HepG2 (cell line): Measurements from ENCODE around the gene TEX261. TPM values are rescaled to one million over a fixed set of nuclear protein-coding genes. Genes with fewer than 3 reads are reported as not detected.
A peak's percentile ranks its signal among the peaks of the same experiment; 100 is the strongest.

Experiments used
- CREB1 ChIP-seq, 2 experiments: fragments of 450-650 bp in 1 of 2; IDR thresholded peaks; 2 replicates each; pipeline ENCODE4 v1.6.1; 2016 to 2017; ENCODE audit warnings: control low read depth in 1 of 2, mild to moderate bottlenecking in 1 of 2, missing compliant biosample characterization in 1 of 2, missing genetic modification characterization in 1 of 2
- FLYWCH1 ChIP-seq: sonication (generic); formaldehyde crosslinking; IDR thresholded peaks from 2 replicates; pipeline ENCODE4 v1.8.1; 2023; ENCODE audit warnings: mild to moderate bottlenecking, missing genetic modification reagents
- GFI1 ChIP-seq: sonication (generic); formaldehyde crosslinking; IDR thresholded peaks from 2 replicates; pipeline ENCODE4 v1.5.0; 2020; ENCODE audit warnings: missing genetic modification reagents, mild to moderate bottlenecking, borderline replicate concordance
- MEIS2 ChIP-seq: sonication (generic); formaldehyde crosslinking; IDR thresholded peaks from 2 replicates; pipeline ENCODE4 v1.9.0; 2021; ENCODE audit warnings: mild to moderate bottlenecking, missing genetic modification reagents
- NBN ChIP-seq: fragments of 450-650 bp; conservative IDR thresholded peaks from 2 replicates; pipeline ENCODE4 v1.6.1; 2017
- PHF5A ChIP-seq: IDR thresholded peaks from one replicate; pipeline ENCODE4 v1.6.1; 2018; ENCODE audit warnings: low read depth, missing genetic modification reagents; ENCODE audit not compliant: unreplicated experiment
- RBFOX2 ChIP-seq: fragments of 200-400 bp; formaldehyde crosslinking; IDR thresholded peaks from 2 replicates; pipeline ENCODE4 v1.6.1; 2017; ENCODE audit warnings: low read depth, mild to moderate bottlenecking, low read length
- SP4 ChIP-seq: sonication (generic); formaldehyde crosslinking; IDR thresholded peaks from 2 replicates; pipeline ENCODE4 v1.8.1; 2023; ENCODE audit warnings: mild to moderate bottlenecking, missing genetic modification reagents
- ZBTB49 ChIP-seq: sonication (generic); formaldehyde crosslinking; IDR thresholded peaks from 2 replicates; pipeline ENCODE4 v1.4.0; 2020; ENCODE audit warnings: missing genetic modification reagents, borderline replicate concordance
- ZFP41 ChIP-seq: sonication (generic); formaldehyde crosslinking; IDR thresholded peaks from 2 replicates; pipeline ENCODE4 v1.4.0; 2020; ENCODE audit warnings: mild to moderate bottlenecking, missing genetic modification reagents, borderline replicate concordance
- ZNF276 ChIP-seq: sonication (generic); formaldehyde crosslinking; IDR thresholded peaks from 2 replicates; pipeline ENCODE4 v1.4.0; 2020; ENCODE audit warnings: mild to moderate bottlenecking, low read depth, missing genetic modification reagents
- ZNF430 ChIP-seq: sonication (generic); formaldehyde crosslinking; IDR thresholded peaks from 2 replicates; pipeline ENCODE4 v1.9.0; 2021; ENCODE audit warnings: mild to moderate bottlenecking, missing genetic modification reagents
- ZNF598 ChIP-seq: sonication (generic); formaldehyde crosslinking; IDR thresholded peaks from 2 replicates; pipeline ENCODE4 v1.5.1; 2020; ENCODE audit warnings: mild to moderate bottlenecking, missing genetic modification reagents, borderline replicate concordance
- polyA plus RNA-seq, 8 experiments: library from polyadenylated mRNA; depleted of rRNA in 3 of 8; stranded (reverse) in 7 of 8; unstranded in 1 of 8; fragments of >200 nt; fragmentation: Illumina TruSeq in 4 of 8; extraction: Trizol in 4 of 8; gene quantifications; 2 replicates each; pipeline versions ENCODE4 v1.2.1 to v1.2.3, GENCODE V29; 2011 to 2016; ENCODE audit warnings: low read depth in 4 of 8, missing spikeins in 1 of 8, mixed read lengths in 1 of 8; ENCODE audit not compliant: insufficient read depth in 1 of 8
- total RNA-seq, 5 experiments: library from RNA; depleted of rRNA; stranded (reverse); fragments of >200 nt; fragmentation: Illumina TruSeq; extraction: Trizol; gene quantifications; 2 replicates each; pipeline ENCODE4 v1.2.3, GENCODE V29; 2016; ENCODE audit warnings: low read depth in 1 of 5
- TF ChIP-seq, protein P1 (sequence below): sonication (generic); formaldehyde crosslinking; IDR thresholded peaks from 2 replicates; pipeline ENCODE4 v1.9.0; 2021; ENCODE audit warnings: missing genetic modification reagents, mild to moderate bottlenecking, borderline replicate concordance
- TF ChIP-seq, protein P2 (sequence below): sonication (generic); formaldehyde crosslinking; IDR thresholded peaks from 2 replicates; pipeline ENCODE4 v1.4.0; 2020; ENCODE audit warnings: missing genetic modification reagents, mild to moderate bottlenecking, borderline replicate concordance
- TF ChIP-seq, protein P3 (sequence below): sonication (generic); formaldehyde crosslinking; IDR thresholded peaks from 2 replicates; pipeline ENCODE4 v1.4.0; 2020; ENCODE audit warnings: missing genetic modification reagents, borderline replicate concordance

The TEX261 gene
- total and polyA plus RNA-seq, 2 of the 13 experiments (the other 11 are each of a cell fraction or from before 2014, with no cell fraction given): 43.8 to 78.7 TPM

GRCh38 chr2:71000780-71001591, 6.3 kb upstream of the TEX261 start (continued):
- TF ChIP-seq ZNF276 (CRISPR knock-in tag): no peak
- TF ChIP-seq, protein P1, sequence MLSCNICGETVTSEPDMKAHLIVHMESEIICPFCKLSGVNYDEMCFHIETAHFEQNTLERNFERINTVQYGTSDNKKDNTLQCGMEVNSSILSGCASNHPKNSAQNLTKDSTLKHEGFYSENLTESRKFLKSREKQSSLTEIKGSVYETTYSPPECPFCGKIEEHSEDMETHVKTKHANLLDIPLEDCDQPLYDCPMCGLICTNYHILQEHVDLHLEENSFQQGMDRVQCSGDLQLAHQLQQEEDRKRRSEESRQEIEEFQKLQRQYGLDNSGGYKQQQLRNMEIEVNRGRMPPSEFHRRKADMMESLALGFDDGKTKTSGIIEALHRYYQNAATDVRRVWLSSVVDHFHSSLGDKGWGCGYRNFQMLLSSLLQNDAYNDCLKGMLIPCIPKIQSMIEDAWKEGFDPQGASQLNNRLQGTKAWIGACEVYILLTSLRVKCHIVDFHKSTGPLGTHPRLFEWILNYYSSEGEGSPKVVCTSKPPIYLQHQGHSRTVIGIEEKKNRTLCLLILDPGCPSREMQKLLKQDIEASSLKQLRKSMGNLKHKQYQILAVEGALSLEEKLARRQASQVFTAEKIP (CRISPR knock-in tag): 0 out of 2 replicates have a peak, but pooled peaks have one; percentile 9
- TF ChIP-seq FLYWCH1 (CRISPR knock-in tag): no peak
- TF ChIP-seq ZFP41 (CRISPR knock-in tag): no peak
- TF ChIP-seq ZBTB49 (CRISPR knock-in tag): no peak
- TF ChIP-seq, protein P2, sequence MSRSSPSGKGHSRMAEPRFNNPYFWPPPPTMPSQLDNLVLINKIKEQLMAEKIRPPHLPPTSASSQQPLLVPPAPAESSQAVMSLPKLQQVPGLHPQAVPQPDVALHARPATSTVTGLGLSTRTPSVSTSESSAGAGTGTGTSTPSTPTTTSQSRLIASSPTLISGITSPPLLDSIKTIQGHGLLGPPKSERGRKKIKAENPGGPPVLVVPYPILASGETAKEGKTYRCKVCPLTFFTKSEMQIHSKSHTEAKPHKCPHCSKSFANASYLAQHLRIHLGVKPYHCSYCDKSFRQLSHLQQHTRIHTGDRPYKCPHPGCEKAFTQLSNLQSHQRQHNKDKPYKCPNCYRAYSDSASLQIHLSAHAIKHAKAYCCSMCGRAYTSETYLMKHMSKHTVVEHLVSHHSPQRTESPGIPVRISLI (CRISPR knock-in tag): 0 out of 2 replicates have a peak, but pooled peaks have one; percentile 28
- TF ChIP-seq PHF5A (CRISPR knock-in tag): peak; percentile 66
- TF ChIP-seq ZNF430 (CRISPR knock-in tag): peak; percentile 82; the same call in 1 of the 2 replicates
- TF ChIP-seq GFI1: no peak
- 0 out of 2 replicates have a peak, but pooled peaks have one; percentile 37 for TF ChIP-seq SP4 (CRISPR knock-in tag)
- peak; percentile 95 for TF ChIP-seq ZNF598
- TF ChIP-seq RBFOX2: peak; percentile 51; the same call in 1 of the 2 replicates
- peak; percentile 50; the same call in 1 of the 2 replicates for TF ChIP-seq MEIS2 (CRISPR knock-in tag)
- no peak for TF ChIP-seq NBN
- TF ChIP-seq CREB1 (IDR thresholded peaks at IDR 0.05): no peak
- no peak for TF ChIP-seq CREB1 (CRISPR knock-in tag; IDR thresholded peaks at IDR 0.05)
- TF ChIP-seq, protein P3, sequence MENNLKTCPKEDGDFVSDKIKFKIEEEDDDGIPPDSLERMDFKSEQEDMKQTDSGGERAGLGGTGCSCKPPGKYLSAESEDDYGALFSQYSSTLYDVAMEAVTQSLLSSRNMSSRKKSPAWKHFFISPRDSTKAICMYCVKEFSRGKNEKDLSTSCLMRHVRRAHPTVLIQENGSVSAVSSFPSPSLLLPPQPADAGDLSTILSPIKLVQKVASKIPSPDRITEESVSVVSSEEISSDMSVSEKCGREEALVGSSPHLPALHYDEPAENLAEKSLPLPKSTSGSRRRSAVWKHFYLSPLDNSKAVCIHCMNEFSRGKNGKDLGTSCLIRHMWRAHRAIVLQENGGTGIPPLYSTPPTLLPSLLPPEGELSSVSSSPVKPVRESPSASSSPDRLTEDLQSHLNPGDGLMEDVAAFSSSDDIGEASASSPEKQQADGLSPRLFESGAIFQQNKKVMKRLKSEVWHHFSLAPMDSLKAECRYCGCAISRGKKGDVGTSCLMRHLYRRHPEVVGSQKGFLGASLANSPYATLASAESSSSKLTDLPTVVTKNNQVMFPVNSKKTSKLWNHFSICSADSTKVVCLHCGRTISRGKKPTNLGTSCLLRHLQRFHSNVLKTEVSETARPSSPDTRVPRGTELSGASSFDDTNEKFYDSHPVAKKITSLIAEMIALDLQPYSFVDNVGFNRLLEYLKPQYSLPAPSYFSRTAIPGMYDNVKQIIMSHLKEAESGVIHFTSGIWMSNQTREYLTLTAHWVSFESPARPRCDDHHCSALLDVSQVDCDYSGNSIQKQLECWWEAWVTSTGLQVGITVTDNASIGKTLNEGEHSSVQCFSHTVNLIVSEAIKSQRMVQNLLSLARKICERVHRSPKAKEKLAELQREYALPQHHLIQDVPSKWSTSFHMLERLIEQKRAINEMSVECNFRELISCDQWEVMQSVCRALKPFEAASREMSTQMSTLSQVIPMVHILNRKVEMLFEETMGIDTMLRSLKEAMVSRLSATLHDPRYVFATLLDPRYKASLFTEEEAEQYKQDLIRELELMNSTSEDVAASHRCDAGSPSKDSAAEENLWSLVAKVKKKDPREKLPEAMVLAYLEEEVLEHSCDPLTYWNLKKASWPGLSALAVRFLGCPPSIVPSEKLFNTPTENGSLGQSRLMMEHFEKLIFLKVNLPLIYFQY (CRISPR knock-in tag): no peak
